Subcutaneous preadipocyte (primary cell): ENCODE data around the gene SHCBP1. TPM values are rescaled to one million over a fixed set of nuclear protein-coding genes. Genes with fewer than 3 reads are reported as not detected.

Experiments used
- small RNA-seq: library from RNA; depleted of rRNA; stranded (forward); fragments of <200 nt; gene quantifications from one replicate; pipeline ENCODE3, GENCODE V24; 2012
- total RNA-seq: library from RNA; depleted of rRNA; stranded (reverse); fragments of >200 nt; gene quantifications from 2 replicates; pipeline ENCODE4 v1.2.3, GENCODE V29; 2012

The SHCBP1 gene, protein sequence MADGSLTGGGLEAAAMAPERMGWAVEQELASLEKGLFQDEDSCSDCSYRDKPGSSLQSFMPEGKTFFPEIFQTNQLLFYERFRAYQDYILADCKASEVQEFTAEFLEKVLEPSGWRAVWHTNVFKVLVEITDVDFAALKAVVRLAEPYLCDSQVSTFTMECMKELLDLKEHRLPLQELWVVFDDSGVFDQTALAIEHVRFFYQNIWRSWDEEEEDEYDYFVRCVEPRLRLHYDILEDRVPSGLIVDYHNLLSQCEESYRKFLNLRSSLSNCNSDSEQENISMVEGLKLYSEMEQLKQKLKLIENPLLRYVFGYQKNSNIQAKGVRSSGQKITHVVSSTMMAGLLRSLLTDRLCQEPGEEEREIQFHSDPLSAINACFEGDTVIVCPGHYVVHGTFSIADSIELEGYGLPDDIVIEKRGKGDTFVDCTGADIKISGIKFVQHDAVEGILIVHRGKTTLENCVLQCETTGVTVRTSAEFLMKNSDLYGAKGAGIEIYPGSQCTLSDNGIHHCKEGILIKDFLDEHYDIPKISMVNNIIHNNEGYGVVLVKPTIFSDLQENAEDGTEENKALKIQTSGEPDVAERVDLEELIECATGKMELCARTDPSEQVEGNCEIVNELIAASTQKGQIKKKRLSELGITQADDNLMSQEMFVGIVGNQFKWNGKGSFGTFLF
- total RNA-seq = 16.2 and 31.3 TPM in 2 replicates

DNA sequence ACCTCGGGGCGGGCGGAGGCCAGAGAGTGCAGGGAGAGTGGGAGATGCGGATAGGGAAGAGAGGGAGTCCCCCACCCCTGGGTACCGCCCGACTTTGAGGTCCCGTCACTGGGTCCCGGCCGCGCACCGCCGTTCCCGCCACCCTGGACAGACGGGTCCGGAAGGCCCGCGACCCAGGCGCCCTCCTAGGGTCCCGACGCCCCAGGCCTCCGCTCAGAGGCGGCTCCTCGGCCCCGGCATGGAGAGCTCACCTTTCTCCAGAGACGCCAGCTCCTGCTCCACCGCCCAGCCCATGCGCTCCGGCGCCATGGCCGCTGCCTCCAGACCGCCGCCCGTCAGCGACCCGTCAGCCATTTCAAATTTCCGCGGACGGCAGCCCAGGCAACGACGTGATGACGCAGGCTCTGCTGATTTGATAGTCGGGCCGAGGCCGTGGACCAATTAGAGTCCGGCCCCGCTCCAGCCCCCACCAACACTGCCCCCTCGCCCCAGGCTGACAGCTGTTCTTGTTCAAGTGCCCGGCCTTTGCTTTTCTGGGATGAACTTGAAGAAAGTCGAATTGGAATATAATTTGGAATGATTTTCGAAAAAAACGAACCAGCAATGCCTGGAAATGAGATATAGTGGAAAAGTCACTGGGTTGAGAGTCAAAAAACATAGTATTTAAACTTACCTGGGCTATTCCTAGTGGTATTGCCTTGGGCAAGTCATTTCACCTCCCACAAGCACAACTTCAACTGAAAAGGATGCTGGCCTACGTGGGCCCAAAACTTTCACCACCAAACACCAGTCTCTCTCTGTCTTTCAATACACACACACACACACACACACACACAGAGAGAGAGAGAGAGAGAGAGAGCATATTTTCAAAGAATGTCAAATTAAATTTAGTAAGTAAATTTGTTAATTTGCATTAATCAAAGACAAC, at the start of gene SHCBP1:
Gene SHCBP1, minus strand, starts transcription at position 374 of the 928 bp plus-strand sequence. Its CDS starts 20 bp downstream, at position 354.

Small RNA genes within 50 kb of the gene (small RNA-seq; reads per million reads assigned to genes)
- not detected for gene RNU6-845P

Other genes starting within 250 kb of the SHCBP1 start
- 94.1 and 126 TPM in 2 replicates for gene VPS35, start 67.8 kb upstream of the SHCBP1 start, total RNA-seq
- 7.3 and 14.1 TPM in 2 replicates for gene ORC6, start 68.3 kb upstream of the SHCBP1 start, total RNA-seq
- under 0.01 and 0.73 TPM in 2 replicates for gene MYLK3, start 127.0 kb upstream of the SHCBP1 start, total RNA-seq
- gene C16orf87, start 209.8 kb upstream of the SHCBP1 start, total RNA-seq = 1.8 and 2.5 TPM in 2 replicates